Caki2 (cell line): Measurements from ENCODE around the gene SPHK1. TPM values are rescaled to one million over a fixed set of nuclear protein-coding genes. Genes with fewer than 3 reads are reported as not detected.

Experiments
- DNase-seq: peaks from one replicate; pipeline ENCODE4 v3.0.0-alpha.2; 2015; ENCODE audit warnings: low read depth
- in situ Hi-C: cut with HindIII; loops from 2 replicates; pipeline ENCODE4 v1.10.0; 2016; ENCODE audit warnings: low sequenced_read_pairs, low pct_unique_long_range_greater_than_20kb, mixed read lengths
- total RNA-seq: library from RNA; depleted of rRNA; stranded (reverse); fragments of >200 nt; shearing (Covaris generic); gene quantifications from 2 replicates; pipeline ENCODE4 v1.2.3, GENCODE V29; 2014; ENCODE audit warnings: low replicate concordance

The SPHK1 gene
- total RNA-seq, 1 experiment from 2014 or later: 18.5 TPM

GRCh38 chr17:76398523-76399174, 14.2 kb downstream of the SPHK1 start:
- peak; percentile 78 for DNase-seq
- in situ Hi-C loops: no loop called here

- in situ Hi-C loops: no loop called here
- no peak for DNase-seq
These were observed 15.1 kb downstream of the SPHK1 start for GRCh38 chr17:76399175-76400172.

- no peak for DNase-seq
- in situ Hi-C loops: no loop called here
These were observed 18.3 kb downstream of the SPHK1 start for GRCh38 chr17:76402711-76403110.

- no peak for DNase-seq
- in situ Hi-C loops: no loop called here
These were observed 19.8 kb downstream of the SPHK1 start for GRCh38 chr17:76404256-76404655.

- DNase-seq: no peak
- in situ Hi-C loops: no loop called here
These were observed 20.7 kb downstream of the SPHK1 start for GRCh38 chr17:76404976-76405563.

- no peak for DNase-seq
- in situ Hi-C loops: no loop called here
These were observed 21.2 kb downstream of the SPHK1 start for GRCh38 chr17:76405607-76405966.

GRCh38 chr17:76405967-76406647, 21.7 kb downstream of the SPHK1 start:
- DNase-seq: no peak
- in situ Hi-C loops: no loop called here

- in situ Hi-C loops: no loop called here
- no peak for DNase-seq
These were observed 23.1 kb downstream of the SPHK1 start for GRCh38 chr17:76407509-76407908.

- DNase-seq: peak; percentile 55
- in situ Hi-C loops: no loop called here
These were observed 23.8 kb downstream of the SPHK1 start for GRCh38 chr17:76408037-76408849.

GRCh38 chr17:76410328-76410965, 26.0 kb downstream of the SPHK1 start:
- in situ Hi-C loops: no loop called here
- no peak for DNase-seq

GRCh38 chr17:76411247-76411646, 26.8 kb downstream of the SPHK1 start:
- no peak for DNase-seq
- in situ Hi-C loops: no loop called here

GRCh38 chr17:76414334-76415295, 30.2 kb downstream of the SPHK1 start:
- DNase-seq: no peak
- in situ Hi-C loops: no loop called here

GRCh38 chr17:76415786-76416185, 31.4 kb downstream of the SPHK1 start:
- DNase-seq: no peak
- in situ Hi-C loops: no loop called here

GRCh38 chr17:76416457-76416856, 32.0 kb downstream of the SPHK1 start:
- DNase-seq: no peak
- in situ Hi-C loops: no loop called here

- in situ Hi-C loops: no loop called here
These were observed 32.5 kb downstream of the SPHK1 start for GRCh38 chr17:76416899-76417298.

GRCh38 chr17:76417499-76418143, 33.2 kb downstream of the SPHK1 start:
- no peak for DNase-seq
- in situ Hi-C loops: no loop called here

More at GRCh38 chr17:76416899-76417298, 32.5 kb downstream of the SPHK1 start:
- no peak for DNase-seq
